H1 (cell line): Measurements from ENCODE around the gene SERPINB2. TPM values are rescaled to one million over a fixed set of nuclear protein-coding genes. Genes with fewer than 3 reads are reported as not detected.

Experiments
- CTCF ChIP-seq, 3 experiments: IDR thresholded peaks; 1 replicate in 2 of 3; 2 replicates in 1 of 3; pipeline versions ENCODE4 v1.5.1 to v1.6.1; 2011; ENCODE audit warnings: low read length in 3 of 3, mild to moderate bottlenecking in 3 of 3, inconsistent platforms in 2 of 3, low read depth in 1 of 3, moderate library complexity in 1 of 3; ENCODE audit not compliant: insufficient read depth in 1 of 3; ENCODE audit errors: control extremely low read depth in 1 of 3
- EP300 ChIP-seq, 2 experiments: IDR thresholded peaks; 1 replicate in 1 of 2; 2 replicates in 1 of 2; pipeline ENCODE4 v1.6.1; 2011 to 2012; ENCODE audit warnings: low read depth in 2 of 2, low read length in 2 of 2, mild to moderate bottlenecking in 2 of 2, borderline replicate concordance in 1 of 2, inconsistent platforms in 1 of 2, moderate library complexity in 1 of 2
- KDM4A ChIP-seq: IDR thresholded peaks from one replicate; pipeline ENCODE4 v1.7.1; 2012; ENCODE audit warnings: low read depth, mild to moderate bottlenecking, moderate library complexity, low read length, inconsistent platforms; ENCODE audit not compliant: severe bottlenecking
- MAX ChIP-seq: IDR thresholded peaks from 2 replicates; pipeline ENCODE4 v1.6.1; 2012; ENCODE audit warnings: inconsistent platforms
- POLR2A ChIP-seq, 2 experiments: IDR thresholded peaks; 1 replicate in 1 of 2; 2 replicates in 1 of 2; pipeline ENCODE4 v1.6.1; 2011; ENCODE audit warnings: low read depth in 2 of 2, low read length in 2 of 2, mild to moderate bottlenecking in 2 of 2; ENCODE audit errors: control extremely low read depth in 1 of 2
- SIRT6 ChIP-seq: IDR thresholded peaks from one replicate; pipeline ENCODE4 v1.7.1; 2012; ENCODE audit warnings: low read length, inconsistent platforms
- TEAD4 ChIP-seq: IDR thresholded peaks from 2 replicates; pipeline ENCODE4 v1.6.1; 2012; ENCODE audit warnings: low read depth, low read length, inconsistent platforms, mixed read lengths
- polyA plus RNA-seq, 7 experiments: library from polyadenylated mRNA; depleted of rRNA in 3 of 7; stranded (reverse) in 5 of 7; unstranded in 2 of 7; fragments of >200 nt in 5 of 7; fragments of 200-250 nt in 2 of 7; gene quantifications; 1 replicate in 5 of 7; 2 replicates in 1 of 7; 4 replicates in 1 of 7; pipeline versions ENCODE4 v1.2.1 to v1.2.3, GENCODE V29; 2011 to 2013; ENCODE audit warnings: missing spikeins in 2 of 7, mixed read lengths in 2 of 7
- total RNA-seq: library from RNA; stranded (reverse); fragmentation: NEBNext Ultra II Directional; extraction: Animal tissue kit (Norgen Biotek cat#: 25700); gene quantifications from 2 replicates; pipeline ENCODE4 v1.2.1, GENCODE V29; 2021

The SERPINB2 gene
- total and polyA plus RNA-seq, 2 of the 8 experiments (the other 6 are each of a cell fraction or from before 2014, with no cell fraction given): not detected

- no peak for TF ChIP-seq EP300 (IDR thresholded peaks at IDR 0.05; ENCODE audit: borderline replicate concordance in 1 of 2, low read depth in 2 of 2, low read length in 2 of 2)
- TF ChIP-seq MAX: peak; percentile 60; the same call in 1 of the 2 replicates
- TF ChIP-seq CTCF (IDR thresholded peaks at IDR 0.05; ENCODE audit: control extremely low read depth in 1 of 3, insufficient read depth in 1 of 3, low read depth in 1 of 3, low read length in 3 of 3): peak; percentile 77 to 82 (median 80)
- TF ChIP-seq TEAD4: no peak
- TF ChIP-seq POLR2A (IDR thresholded peaks at IDR 0.05; ENCODE audit: control extremely low read depth in 1 of 2, low read depth in 2 of 2, low read length in 2 of 2): no peak
- TF ChIP-seq KDM4A: peak; percentile 92
- no peak for TF ChIP-seq SIRT6
Observed at GRCh38 chr18:63936156-63936931, 48.8 kb downstream of the SERPINB2 start (continued).
